ENCODE measurements around the gene MYLIP. TPM values are rescaled to one million over a fixed set of nuclear protein-coding genes. Genes with fewer than 3 reads are reported as not detected.

Gene MYLIP
- total and polyA plus RNA-seq, 2 donors (not counting 1 experiment from before 2014, with no cell fraction given), result 40.6 to 104 TPM

DNA sequence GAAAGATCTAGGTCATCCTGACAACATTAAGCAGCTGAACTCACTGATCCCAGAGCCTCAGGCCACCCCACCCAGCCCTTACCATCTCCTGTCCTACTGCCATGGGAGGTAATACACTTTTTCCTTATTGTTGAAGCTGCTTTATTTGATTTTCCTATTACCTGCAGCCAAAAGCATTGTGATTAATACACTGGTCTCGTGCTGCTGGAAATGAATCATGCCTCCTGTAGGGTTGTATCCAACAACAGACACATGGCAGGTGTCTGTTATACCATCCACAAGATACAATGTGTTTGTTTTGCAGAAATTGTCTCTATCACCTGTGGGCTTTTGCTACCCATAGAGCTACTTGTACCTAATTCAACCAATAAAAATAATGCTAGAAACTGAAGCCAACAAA is 34.2 kb downstream of the MYLIP start:
- ChIA-PET POLR2A (no interaction called here), CTCF (interaction anchor here (0.7 to 1.7 kb wide), 5 partner anchors 20 to 472 kb away, joined by 3 to 8 read pairs (median 3); no protein-coding TSS in a partner anchor)
- Histone ChIP-seq H3K4me1 (ENCODE audit: control insufficient read depth in 2 of 2, insufficient read depth in 2 of 2, low read length in 2 of 2) (no peaks in the 10 kb centered on the region), H3K9ac (ENCODE audit: low read length) (no peak overlapping the region), H4K20me1 (ENCODE audit: control insufficient read depth, insufficient read depth, low read length, poor library complexity, severe bottlenecking) (no peaks in the 10 kb centered on the region), H3K36me3 (replicated peaks in 1 of 2; ENCODE audit: control extremely low read depth in 1 of 2, control insufficient read depth in 1 of 2, extremely low read depth in 1 of 2, insufficient read depth in 2 of 2, low read length in 1 of 2) (no peaks in the 10 kb centered on the region), H3K4me3 (ENCODE audit: control extremely low read depth in 1 of 5, extremely low read depth in 1 of 5, insufficient read depth in 1 of 5, low read depth in 2 of 5, low read length in 4 of 5) (no peak overlapping the region), H3K4me2 (replicated peaks; ENCODE audit: low read depth, low read length, poor library complexity, severe bottlenecking) (no peak overlapping the region), H3K79me2 (ENCODE audit: control insufficient read depth, insufficient read depth, low read length) (no peaks in the 10 kb centered on the region), H3K9me3 (ENCODE audit: control extremely low read depth in 1 of 3, control insufficient read depth in 2 of 3, insufficient read depth in 1 of 3, low read length in 2 of 3) (no peaks in the 10 kb centered on the region), H3K27me3 (replicated peaks in 1 of 4; ENCODE audit: control extremely low read depth in 1 of 4, control insufficient read depth in 3 of 4, insufficient read depth in 4 of 4, low read length in 3 of 4) (no peaks in the 10 kb centered on the region), H2AFZ (ENCODE audit: insufficient read depth, low read depth, low read length, poor library complexity, severe bottlenecking) (no peak overlapping the region), H3K27ac (ENCODE audit: low read length in 2 of 2) (no peak overlapping the region)
- no peak for DNase-seq
- no peaks in the 10 kb centered on the region for H3K4me1 Mint-ChIP-seq
- H3K4me3 Mint-ChIP-seq, result no peak overlapping the region
- H3K9me3 Mint-ChIP-seq (ENCODE audit: insufficient read depth), result no peaks in the 10 kb centered on the region
- no CpG with 5 or more reads among the region's 1 CpG for WGBS (ENCODE audit: insufficient coverage)
- TF ChIP-seq, protein P1, sequence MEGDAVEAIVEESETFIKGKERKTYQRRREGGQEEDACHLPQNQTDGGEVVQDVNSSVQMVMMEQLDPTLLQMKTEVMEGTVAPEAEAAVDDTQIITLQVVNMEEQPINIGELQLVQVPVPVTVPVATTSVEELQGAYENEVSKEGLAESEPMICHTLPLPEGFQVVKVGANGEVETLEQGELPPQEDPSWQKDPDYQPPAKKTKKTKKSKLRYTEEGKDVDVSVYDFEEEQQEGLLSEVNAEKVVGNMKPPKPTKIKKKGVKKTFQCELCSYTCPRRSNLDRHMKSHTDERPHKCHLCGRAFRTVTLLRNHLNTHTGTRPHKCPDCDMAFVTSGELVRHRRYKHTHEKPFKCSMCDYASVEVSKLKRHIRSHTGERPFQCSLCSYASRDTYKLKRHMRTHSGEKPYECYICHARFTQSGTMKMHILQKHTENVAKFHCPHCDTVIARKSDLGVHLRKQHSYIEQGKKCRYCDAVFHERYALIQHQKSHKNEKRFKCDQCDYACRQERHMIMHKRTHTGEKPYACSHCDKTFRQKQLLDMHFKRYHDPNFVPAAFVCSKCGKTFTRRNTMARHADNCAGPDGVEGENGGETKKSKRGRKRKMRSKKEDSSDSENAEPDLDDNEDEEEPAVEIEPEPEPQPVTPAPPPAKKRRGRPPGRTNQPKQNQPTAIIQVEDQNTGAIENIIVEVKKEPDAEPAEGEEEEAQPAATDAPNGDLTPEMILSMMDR (IDR thresholded peaks at IDR 0.05), result no peak
- TF ChIP-seq EZH2 (IDR thresholded peaks at IDR 0.05; ENCODE audit: borderline replicate concordance, insufficient read depth, low read depth, low read length, poor library complexity, severe bottlenecking), result no peak
- ATAC-seq (ENCODE audit: low read depth), result no peak
- intact Hi-C loops (cut with micrococcal nuclease), result no loop called here
- no peak overlapping the region for H3K27ac Mint-ChIP-seq
- peaks cover 1% of the 10 kb centered on the region for H3K27me3 Mint-ChIP-seq

DNA sequence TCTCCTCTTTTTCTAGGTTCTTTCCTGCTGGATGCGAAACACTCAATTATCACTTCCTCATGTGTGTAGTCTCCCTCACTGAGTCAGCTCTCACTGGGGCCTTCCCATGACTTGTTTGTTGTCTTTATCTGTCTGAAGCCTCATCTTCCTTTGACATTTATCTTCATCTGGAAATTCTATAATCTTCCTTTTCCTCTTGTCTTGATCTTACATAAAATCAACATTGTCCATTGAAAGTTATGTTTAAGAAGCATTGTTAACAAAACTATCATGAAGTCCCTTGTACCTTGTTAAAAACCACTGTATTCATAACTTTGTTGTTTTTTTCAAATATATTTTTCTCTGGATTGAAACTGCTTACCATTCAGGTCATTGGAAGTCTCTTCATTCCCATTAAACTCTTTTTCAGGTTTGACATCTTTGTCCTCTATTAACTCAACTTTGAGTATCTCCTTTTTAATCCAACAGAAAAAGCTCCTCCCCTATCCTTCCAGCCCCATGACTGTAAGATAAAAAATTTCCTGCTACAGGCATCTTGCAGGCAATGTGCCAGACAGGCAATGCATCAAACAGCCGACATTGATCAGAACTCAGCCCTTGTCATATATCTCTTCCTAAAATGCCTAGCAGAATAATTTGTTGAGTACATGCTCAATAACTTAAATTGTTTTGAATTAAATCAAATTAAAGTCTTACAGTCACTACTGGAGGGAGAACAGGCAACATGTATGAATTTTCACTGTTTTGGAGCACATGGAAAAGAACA is 34.8 kb downstream of the MYLIP start:
- Histone ChIP-seq H3K4me1 (ENCODE audit: control insufficient read depth in 2 of 2, insufficient read depth in 2 of 2, low read length in 2 of 2) (no peaks in the 10 kb centered on the region), H3K4me2 (replicated peaks; ENCODE audit: low read depth, low read length, poor library complexity, severe bottlenecking) (no peak overlapping the region), H3K36me3 (replicated peaks in 1 of 2; ENCODE audit: control extremely low read depth in 1 of 2, control insufficient read depth in 1 of 2, extremely low read depth in 1 of 2, insufficient read depth in 2 of 2, low read length in 1 of 2) (no peaks in the 10 kb centered on the region), H3K9me3 (ENCODE audit: control extremely low read depth in 1 of 3, control insufficient read depth in 2 of 3, insufficient read depth in 1 of 3, low read length in 2 of 3) (no peaks in the 10 kb centered on the region), H3K9ac (ENCODE audit: low read length) (no peak overlapping the region), H3K27me3 (replicated peaks in 1 of 4; ENCODE audit: control extremely low read depth in 1 of 4, control insufficient read depth in 3 of 4, insufficient read depth in 4 of 4, low read length in 3 of 4) (no peaks in the 10 kb centered on the region), H4K20me1 (ENCODE audit: control insufficient read depth, insufficient read depth, low read length, poor library complexity, severe bottlenecking) (no peaks in the 10 kb centered on the region), H3K79me2 (ENCODE audit: control insufficient read depth, insufficient read depth, low read length) (no peaks in the 10 kb centered on the region), H2AFZ (ENCODE audit: insufficient read depth, low read depth, low read length, poor library complexity, severe bottlenecking) (no peak overlapping the region), H3K4me3 (ENCODE audit: control extremely low read depth in 1 of 5, extremely low read depth in 1 of 5, insufficient read depth in 1 of 5, low read depth in 2 of 5, low read length in 4 of 5) (no peak overlapping the region), H3K27ac (ENCODE audit: low read length in 2 of 2) (no peak overlapping the region)
- DNase-seq, result no peak
- ChIA-PET POLR2A (no interaction called here), CTCF (interaction anchor here (0.8 to 1.7 kb wide), 3 partner anchors 20 to 472 kb away, joined by 3 to 8 read pairs (median 3); no protein-coding TSS in a partner anchor)
- intact Hi-C loops (cut with micrococcal nuclease), result no loop called here
- TF ChIP-seq EZH2 (IDR thresholded peaks at IDR 0.05; ENCODE audit: borderline replicate concordance, insufficient read depth, low read depth, low read length, poor library complexity, severe bottlenecking), result no peak
- TF ChIP-seq, protein P1 (IDR thresholded peaks at IDR 0.05), result no peak
- WGBS (ENCODE audit: insufficient coverage), result no CpG with 5 or more reads among the region's 2 CpGs
- H3K4me1 Mint-ChIP-seq, result peaks cover under 1% of the 10 kb centered on the region
- H3K4me3 Mint-ChIP-seq, result no peak overlapping the region
- no peak overlapping the region for H3K27ac Mint-ChIP-seq
- no peaks in the 10 kb centered on the region for H3K9me3 Mint-ChIP-seq (ENCODE audit: insufficient read depth)
- H3K27me3 Mint-ChIP-seq, result peaks cover 5% of the 10 kb centered on the region
- ATAC-seq (ENCODE audit: low read depth), result no peak

All from B cell (primary cell).